Fibroblast of lung (primary cell): ENCODE measurements around the gene KMT2E.

Experiments
- EZH2 ChIP-seq: IDR thresholded peaks from 2 replicates; pipeline ENCODE4 v1.5.1; 2012; ENCODE audit warnings: low read length, control low read depth, mild to moderate bottlenecking; ENCODE audit errors: missing control alignments
- TF ChIP-seq, protein P1 (sequence below), 2 donors: IDR thresholded peaks in 1 of 2; conservative IDR thresholded peaks in 1 of 2; 1 replicate in 1 of 2; 2 replicates in 1 of 2; pipeline ENCODE4 v1.5.1; 2011 to 2012; ENCODE audit warnings: low read length in 2 of 2, control low read depth in 1 of 2, inconsistent platforms in 1 of 2, low read depth in 1 of 2, mild to moderate bottlenecking in 1 of 2

DNA sequence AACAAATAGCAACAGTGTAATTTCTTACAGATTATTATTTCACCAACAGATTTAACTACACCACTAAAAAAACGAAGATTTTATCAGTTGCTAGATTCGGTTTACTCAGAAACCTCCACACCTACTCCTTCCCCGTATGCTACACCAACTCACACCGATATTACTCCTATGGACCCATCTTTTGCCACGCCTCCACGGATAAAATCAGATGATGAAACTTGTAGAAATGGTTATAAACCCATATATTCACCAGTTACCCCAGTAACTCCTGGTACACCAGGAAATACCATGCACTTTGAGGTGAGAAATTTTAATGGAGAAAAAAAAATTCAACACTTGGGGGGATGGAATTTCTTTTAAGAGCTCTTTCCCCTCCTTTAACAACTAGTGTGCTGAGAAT, 92.5 kb downstream of the KMT2E start:
- TF ChIP-seq, protein P1, sequence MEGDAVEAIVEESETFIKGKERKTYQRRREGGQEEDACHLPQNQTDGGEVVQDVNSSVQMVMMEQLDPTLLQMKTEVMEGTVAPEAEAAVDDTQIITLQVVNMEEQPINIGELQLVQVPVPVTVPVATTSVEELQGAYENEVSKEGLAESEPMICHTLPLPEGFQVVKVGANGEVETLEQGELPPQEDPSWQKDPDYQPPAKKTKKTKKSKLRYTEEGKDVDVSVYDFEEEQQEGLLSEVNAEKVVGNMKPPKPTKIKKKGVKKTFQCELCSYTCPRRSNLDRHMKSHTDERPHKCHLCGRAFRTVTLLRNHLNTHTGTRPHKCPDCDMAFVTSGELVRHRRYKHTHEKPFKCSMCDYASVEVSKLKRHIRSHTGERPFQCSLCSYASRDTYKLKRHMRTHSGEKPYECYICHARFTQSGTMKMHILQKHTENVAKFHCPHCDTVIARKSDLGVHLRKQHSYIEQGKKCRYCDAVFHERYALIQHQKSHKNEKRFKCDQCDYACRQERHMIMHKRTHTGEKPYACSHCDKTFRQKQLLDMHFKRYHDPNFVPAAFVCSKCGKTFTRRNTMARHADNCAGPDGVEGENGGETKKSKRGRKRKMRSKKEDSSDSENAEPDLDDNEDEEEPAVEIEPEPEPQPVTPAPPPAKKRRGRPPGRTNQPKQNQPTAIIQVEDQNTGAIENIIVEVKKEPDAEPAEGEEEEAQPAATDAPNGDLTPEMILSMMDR (conservative IDR thresholded peaks at IDR 0.05 in 1 of 2, IDR thresholded peaks at IDR 0.05 in 1 of 2; ENCODE audit: low read depth in 1 of 2, low read length in 2 of 2), result no peak
- TF ChIP-seq EZH2, result no peak
